Measurements from ENCODE around the gene RANBP10. TPM values are rescaled to one million over a fixed set of nuclear protein-coding genes. Genes with fewer than 3 reads are reported as not detected.

Gene RANBP10
- total and polyA plus RNA-seq, 10 of the 15 experiments (the other 5 are each of a cell fraction or from before 2014, with no cell fraction given) = 1.2 to 20.4 (median 10.8) TPM

GRCh38 chr16:67763066-67763465, 43.3 kb downstream of the RANBP10 start:
- DNase-seq (ENCODE audit: low read depth, low spot score) = no peak
- H3K9ac ChIP-seq (ENCODE audit: control insufficient read depth, insufficient read depth, low read length) = no peak overlapping the region
- ChIA-PET RAD21 (ENCODE audit: unreplicated experiment) (no interaction called here), POLR2A (no interaction called here), CTCF (interaction anchor here (1.7 kb wide), 1 partner anchor 242 kb away, joined by 3 read pairs; no protein-coding TSS in a partner anchor), SMC1A (ENCODE audit: uncharacterized antibody, unreplicated experiment) (no interaction called here)
- FAIRE-seq = no peak
- in situ Hi-C loops (cut with MboI) (no loop called here), intact Hi-C loops (cut with micrococcal nuclease; ENCODE audit: unreplicated experiment) (no loop called here)
- BruUV-seq (replicated peaks) = no TSS peak
- no peak overlapping the region for H2AFZ ChIP-seq (ENCODE audit: control insufficient read depth, low read depth, low read length)
- no peak overlapping the region for H3K4me3 ChIP-seq
- no peaks in the 10 kb centered on the region for H3K4me1 ChIP-seq (ENCODE audit: control insufficient read depth, insufficient read depth, low read length)
- ATAC-seq = no peak
- no peaks in the 10 kb centered on the region for H3K27me3 ChIP-seq (replicated peaks in 1 of 2; ENCODE audit: control insufficient read depth in 2 of 2, insufficient read depth in 2 of 2, low read length in 1 of 2)
- H3K4me2 ChIP-seq (ENCODE audit: control insufficient read depth, insufficient read depth) = no peak overlapping the region
- peaks cover 12% of the 10 kb centered on the region in 2 experiments for H3K36me3 ChIP-seq (ENCODE audit: control insufficient read depth in 2 of 2, insufficient read depth in 2 of 2, low read length in 1 of 2)
- H4K20me1 ChIP-seq (ENCODE audit: control insufficient read depth, insufficient read depth) = peaks cover 2% of the 10 kb centered on the region; the same call in 1 of the 2 replicates
- WGBS (ENCODE audit: insufficient coverage, insufficient replicate concordance, low lambda C conversion rate, missing lambda C conversion rate) = 86% methylated on average over 5 of the region's 5 CpGs
- no peak overlapping the region for H3K27ac ChIP-seq (ENCODE audit: control insufficient read depth, insufficient read depth)
- TF ChIP-seq BCL11A (IDR thresholded peaks at IDR 0.05; ENCODE audit: low read depth, low read length) = no peak
- no peak for TF ChIP-seq SKIL (IDR thresholded peaks at IDR 0.05; ENCODE audit: low read depth, poor library complexity, severe bottlenecking)
- TF ChIP-seq SREBF1 (IDR thresholded peaks at IDR 0.05; ENCODE audit: low read length) = no peak
- TF ChIP-seq TCF12 (IDR thresholded peaks at IDR 0.05; ENCODE audit: low read depth, low read length) = no peak
- no peak for TF ChIP-seq ZNF217 (IDR thresholded peaks at IDR 0.05)
- no peak for TF ChIP-seq RUNX3 (IDR thresholded peaks at IDR 0.05; ENCODE audit: low read length)
- TF ChIP-seq TCF3 (IDR thresholded peaks at IDR 0.05; ENCODE audit: borderline replicate concordance, insufficient read depth, low read depth, low read length) = no peak
- H3K9me3 ChIP-seq (replicated peaks; ENCODE audit: control insufficient read depth, insufficient read depth, low read length) = no peaks in the 10 kb centered on the region
- H3K79me2 ChIP-seq (ENCODE audit: control insufficient read depth, insufficient read depth, low read length) = 0 out of 2 replicates have a peak, but pooled peaks cover 1% of the 10 kb centered on the region
